GM13976 (cell line): ENCODE measurements around the gene INO80C.

Experiments used
- DNase-seq: peaks from one replicate; pipeline ENCODE4 v3.0.0; 2012; ENCODE audit warnings: low spot score
- in situ Hi-C: fragments of 300-500 bp; cut with MboI; formaldehyde crosslinking; loops from one replicate; pipeline ENCODE4 v1.12.0; 2022; ENCODE audit warnings: low sequenced_read_pairs, mixed read lengths, inconsistent platforms; ENCODE audit not compliant: unreplicated experiment
- TF ChIP-seq, protein P1 (sequence below): IDR thresholded peaks from 2 replicates; pipeline ENCODE4 v1.5.1; 2012; ENCODE audit warnings: borderline replicate concordance, mild to moderate bottlenecking; ENCODE audit not compliant: insufficient read depth; ENCODE audit errors: extremely low read depth, missing control alignments, control extremely low read depth

The INO80C gene

DNA sequence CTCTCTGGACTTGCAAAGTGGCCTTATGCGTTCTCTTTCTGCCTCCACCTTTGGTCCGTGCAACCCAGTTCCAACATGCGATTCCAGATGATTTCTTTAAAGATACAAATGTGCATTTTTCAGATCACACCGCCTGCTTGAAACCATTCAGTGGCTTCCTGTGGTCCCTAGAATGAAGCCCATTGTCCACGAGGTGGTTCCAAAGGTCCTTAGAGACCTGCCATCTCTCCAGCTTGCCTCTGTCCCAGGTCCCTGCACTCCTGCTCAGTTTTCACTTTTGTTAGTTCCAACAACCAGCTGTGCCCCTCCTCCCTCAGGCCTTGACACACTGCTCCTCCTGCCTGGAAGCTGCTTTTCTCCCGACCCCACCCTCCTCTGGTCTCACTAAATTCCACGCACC lies 3.6 kb upstream of the INO80C start:
- in situ Hi-C loops, result no loop called here
- TF ChIP-seq, protein P1, sequence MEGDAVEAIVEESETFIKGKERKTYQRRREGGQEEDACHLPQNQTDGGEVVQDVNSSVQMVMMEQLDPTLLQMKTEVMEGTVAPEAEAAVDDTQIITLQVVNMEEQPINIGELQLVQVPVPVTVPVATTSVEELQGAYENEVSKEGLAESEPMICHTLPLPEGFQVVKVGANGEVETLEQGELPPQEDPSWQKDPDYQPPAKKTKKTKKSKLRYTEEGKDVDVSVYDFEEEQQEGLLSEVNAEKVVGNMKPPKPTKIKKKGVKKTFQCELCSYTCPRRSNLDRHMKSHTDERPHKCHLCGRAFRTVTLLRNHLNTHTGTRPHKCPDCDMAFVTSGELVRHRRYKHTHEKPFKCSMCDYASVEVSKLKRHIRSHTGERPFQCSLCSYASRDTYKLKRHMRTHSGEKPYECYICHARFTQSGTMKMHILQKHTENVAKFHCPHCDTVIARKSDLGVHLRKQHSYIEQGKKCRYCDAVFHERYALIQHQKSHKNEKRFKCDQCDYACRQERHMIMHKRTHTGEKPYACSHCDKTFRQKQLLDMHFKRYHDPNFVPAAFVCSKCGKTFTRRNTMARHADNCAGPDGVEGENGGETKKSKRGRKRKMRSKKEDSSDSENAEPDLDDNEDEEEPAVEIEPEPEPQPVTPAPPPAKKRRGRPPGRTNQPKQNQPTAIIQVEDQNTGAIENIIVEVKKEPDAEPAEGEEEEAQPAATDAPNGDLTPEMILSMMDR, result no peak
- DNase-seq, result no peak

DNA sequence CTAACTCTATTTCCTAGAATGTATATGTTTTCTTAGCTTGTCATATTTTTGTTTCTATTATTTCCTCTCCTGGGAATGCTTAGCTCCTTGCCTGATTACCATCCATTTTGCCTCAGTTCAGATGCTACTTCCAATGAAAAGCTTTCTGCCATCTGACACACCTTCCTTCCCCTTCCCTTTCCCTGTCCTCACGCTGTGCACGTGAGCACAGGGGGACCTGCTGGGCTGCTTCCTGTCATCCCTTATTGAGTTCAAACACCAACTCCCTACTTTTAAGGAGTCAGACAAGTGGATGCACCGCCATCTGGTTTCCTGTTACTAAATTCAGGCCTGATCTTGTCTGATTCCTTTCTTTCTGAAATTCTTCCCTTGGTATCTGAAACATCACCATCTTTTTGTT lies 2.4 kb upstream of the INO80C start:
- no peak for DNase-seq
- TF ChIP-seq, protein P1, result no peak
- in situ Hi-C loops, result no loop called here

- no peak for DNase-seq
- TF ChIP-seq, protein P1, result no peak
- in situ Hi-C loops, result no loop called here
Observed at GRCh38 chr18:35497027-35497369, 762 bp downstream of the INO80C start.

DNA sequence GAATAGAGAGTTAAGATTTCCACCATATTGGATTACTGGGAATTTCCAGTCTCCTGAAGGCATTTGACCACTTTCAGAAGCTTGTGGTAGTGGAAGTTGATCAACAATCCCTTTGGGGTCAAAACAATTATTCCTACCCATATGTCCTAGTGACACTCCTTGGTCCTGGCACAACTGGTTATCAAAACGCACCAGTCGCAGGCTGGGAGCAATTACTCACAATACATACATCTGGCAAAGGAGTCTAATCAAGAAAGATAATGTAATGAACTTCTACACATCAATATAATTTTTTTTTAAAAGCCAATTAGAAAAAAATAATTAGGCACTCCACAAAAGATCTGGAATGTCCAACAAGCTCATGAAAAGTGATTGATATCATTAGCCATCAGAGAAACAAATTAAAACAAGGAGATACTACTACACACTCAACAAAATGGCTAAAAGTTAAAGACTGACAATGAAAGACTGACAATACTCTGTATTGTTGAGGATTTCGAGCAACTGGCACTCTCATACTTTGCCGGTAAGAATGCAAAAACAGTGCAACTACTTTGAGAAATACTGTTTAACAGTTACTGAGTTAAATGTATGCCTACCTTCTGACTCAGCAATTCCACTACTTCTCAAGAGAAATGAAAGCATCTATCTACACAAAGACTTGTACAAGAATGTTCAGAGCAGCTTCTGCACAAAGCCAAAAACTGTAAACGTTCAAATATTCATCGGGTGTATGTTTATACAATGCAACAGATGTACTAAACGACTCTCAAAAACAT lies 2.0 kb downstream of the INO80C start:
- TF ChIP-seq, protein P1, result no peak
- no peak for DNase-seq
- in situ Hi-C loops, result no loop called here

- no peak for DNase-seq
- TF ChIP-seq, protein P1, result no peak
- in situ Hi-C loops, result no loop called here
Observed at GRCh38 chr18:35494251-35495220, 3.2 kb downstream of the INO80C start.

DNA sequence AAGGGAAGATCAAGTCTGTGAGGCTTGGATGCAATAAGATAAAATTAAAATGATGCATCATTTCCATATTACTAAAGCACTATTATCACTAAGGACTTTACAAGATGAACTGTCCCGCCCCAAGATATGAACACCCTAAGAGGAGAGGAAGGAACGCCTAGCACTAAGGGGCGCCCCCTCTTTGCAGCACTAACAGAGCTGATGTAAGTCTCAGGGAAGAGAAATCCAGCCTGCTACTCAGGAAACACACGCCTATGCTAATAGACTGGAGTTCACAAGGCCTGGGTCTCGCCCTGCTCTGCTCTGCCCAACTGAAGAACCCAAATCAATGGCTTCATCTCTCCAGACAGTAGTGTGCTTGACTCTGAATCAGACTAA lies 6.1 kb downstream of the INO80C start:
- in situ Hi-C loops, result no loop called here
- TF ChIP-seq, protein P1, result no peak
- DNase-seq, result no peak
